ENCODE results near the gene VARS2.

DNA sequence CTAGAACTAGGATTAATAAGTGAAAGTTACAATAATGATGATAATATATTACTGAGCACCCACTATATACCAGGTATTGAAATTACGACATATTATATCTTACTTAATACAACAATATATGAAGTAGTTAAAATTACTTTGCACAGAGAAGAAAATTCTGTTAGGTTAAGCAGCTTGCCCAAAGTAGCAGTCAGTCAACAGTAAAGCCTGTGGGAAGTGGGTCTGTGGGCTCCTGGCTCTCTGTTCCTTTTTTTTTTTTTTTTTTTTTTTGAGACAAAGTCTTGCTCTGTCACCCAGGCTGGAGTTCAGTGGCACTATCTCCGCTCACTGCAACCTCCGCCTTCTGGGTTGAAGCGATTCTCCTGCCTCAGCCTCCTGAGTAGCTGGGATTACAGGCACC, 10.8 kb upstream of the VARS2 start:
- TF ChIP-seq CTCF (IDR thresholded peaks at IDR 0.05) = no peak
- no peak for TF ChIP-seq POLR2AphosphoS5 (IDR thresholded peaks at IDR 0.05)

Data from gastroesophageal sphincter (tissue), 3 donors.